Natural killer cell (primary cell): Measurements from ENCODE around the gene GNG10. TPM values are rescaled to one million over a fixed set of nuclear protein-coding genes. Genes with fewer than 3 reads are reported as not detected.

Experiments used
- ATAC-seq, 3 donors: fragments of 150-1000 bp in 2 of 3; fragments of 200-7000 bp in 1 of 3; cut with Tn5 transposase; 1 replicate in 1 of 3; 2 replicates in 2 of 3; pipeline ENCODE4 v1.10.0; 2021; ENCODE audit warnings: mild to moderate bottlenecking in 2 of 3, moderate library complexity in 2 of 3
- DNase-seq, 2 donors: peaks; one replicate each; pipeline versions ENCODE4 v3.0.0 to v3.0.0-alpha.2; 2013 to 2021; ENCODE audit warnings: mixed read lengths in 1 of 2
- H3K27ac ChIP-seq: one replicate; pipeline ENCODE4 v1.5.1; 2013; ENCODE audit warnings: mild to moderate bottlenecking, low read length
- H3K27me3 ChIP-seq: one replicate; pipeline ENCODE4 v1.6.1; 2013; ENCODE audit warnings: low read length; ENCODE audit not compliant: control insufficient read depth, insufficient read depth
- H3K36me3 ChIP-seq: one replicate; pipeline ENCODE4 v1.6.1; 2013; ENCODE audit warnings: low read length; ENCODE audit not compliant: control insufficient read depth, insufficient read depth
- H3K4me1 ChIP-seq: one replicate; pipeline ENCODE4 v1.6.1; 2013; ENCODE audit warnings: low read length; ENCODE audit not compliant: control insufficient read depth, insufficient read depth
- H3K4me3 ChIP-seq: one replicate; pipeline ENCODE4 v1.5.1; 2013; ENCODE audit warnings: low read length
- H3K9me3 ChIP-seq: one replicate; pipeline ENCODE4 v1.6.1; 2013; ENCODE audit warnings: low read length; ENCODE audit not compliant: control insufficient read depth, insufficient read depth
- H3K27ac Mint-ChIP-seq, 2 donors: one replicate each; pipeline ENCODE4 v1.8.0; 2022; ENCODE audit warnings: mild to moderate bottlenecking in 2 of 2, mixed read lengths in 2 of 2, moderate library complexity in 1 of 2
- H3K27me3 Mint-ChIP-seq, 2 donors: one replicate each; pipeline ENCODE4 v1.8.0; 2022; ENCODE audit warnings: low read depth in 2 of 2, mixed read lengths in 2 of 2
- H3K36me3 Mint-ChIP-seq: one replicate; pipeline ENCODE4 v1.8.0; 2022; ENCODE audit warnings: mixed read lengths
- H3K4me1 Mint-ChIP-seq, 2 donors: one replicate each; pipeline ENCODE4 v1.8.0; 2022; ENCODE audit warnings: mixed read lengths in 2 of 2
- H3K4me3 Mint-ChIP-seq: one replicate; pipeline ENCODE4 v1.8.0; 2022; ENCODE audit warnings: mild to moderate bottlenecking, moderate library complexity, mixed read lengths
- H3K9me3 Mint-ChIP-seq, 2 donors: one replicate each; pipeline ENCODE4 v1.8.0; 2022; ENCODE audit warnings: mixed read lengths in 2 of 2
- WGBS: methylation state at CpG from one replicate; pipeline ENCODE4 v1.1.7; 2013; ENCODE audit warnings: missing lambda C conversion rate; ENCODE audit not compliant: insufficient coverage; 5-methylcytosine and 5-hydroxymethylcytosine counted together
- intact Hi-C: fragments of 100-400 bp; cut with micrococcal nuclease; formaldehyde crosslinking; loops from one replicate; pipeline ENCODE4 v1.14.2; 2022
- total RNA-seq, 4 donors: library from RNA; stranded (reverse); fragments of 120-200 nt in 1 of 4; gene quantifications; one replicate each; pipeline versions ENCODE4 v1.2.3 to v1.2.4, GENCODE V29; 2013 to 2022
- TF ChIP-seq, protein P1 (sequence below): fragments of 200-600 bp; IDR thresholded peaks from one replicate; pipeline ENCODE4 v1.8.0; 2022; ENCODE audit warnings: antibody characterized with exemption

The GNG10 gene
- total RNA-seq, 3 donors from 2014 or later (not counting 1 experiment from before 2014, with no cell fraction given), result 5.6 to 6.9 (median 6.0) TPM

DNA sequence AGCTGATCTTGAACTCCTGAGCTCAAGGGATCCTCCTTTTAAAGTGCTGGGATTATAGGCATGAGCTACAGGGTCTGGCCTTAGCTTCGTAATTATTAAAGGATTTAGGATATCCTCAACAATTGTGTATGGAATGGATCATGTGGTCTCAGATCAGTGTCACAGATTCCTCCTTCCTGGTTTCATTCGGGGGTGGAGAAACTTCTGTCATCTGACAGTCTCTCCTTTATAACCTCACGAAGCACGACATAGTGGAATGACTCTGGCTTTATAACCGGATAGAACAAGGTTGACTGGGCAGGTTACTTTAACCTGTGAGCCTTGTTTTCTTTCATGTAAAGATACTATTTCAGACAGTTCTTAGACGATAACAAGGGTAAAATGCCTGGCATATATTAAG lies 4.4 kb upstream of the GNG10 start:
- H3K4me1 ChIP-seq, result peaks cover 4% of the 10 kb centered on the region
- ATAC-seq (no peak), DNase-seq (no peak)
- no peaks in the 10 kb centered on the region for H3K9me3 Mint-ChIP-seq
- TF ChIP-seq, protein P1, sequence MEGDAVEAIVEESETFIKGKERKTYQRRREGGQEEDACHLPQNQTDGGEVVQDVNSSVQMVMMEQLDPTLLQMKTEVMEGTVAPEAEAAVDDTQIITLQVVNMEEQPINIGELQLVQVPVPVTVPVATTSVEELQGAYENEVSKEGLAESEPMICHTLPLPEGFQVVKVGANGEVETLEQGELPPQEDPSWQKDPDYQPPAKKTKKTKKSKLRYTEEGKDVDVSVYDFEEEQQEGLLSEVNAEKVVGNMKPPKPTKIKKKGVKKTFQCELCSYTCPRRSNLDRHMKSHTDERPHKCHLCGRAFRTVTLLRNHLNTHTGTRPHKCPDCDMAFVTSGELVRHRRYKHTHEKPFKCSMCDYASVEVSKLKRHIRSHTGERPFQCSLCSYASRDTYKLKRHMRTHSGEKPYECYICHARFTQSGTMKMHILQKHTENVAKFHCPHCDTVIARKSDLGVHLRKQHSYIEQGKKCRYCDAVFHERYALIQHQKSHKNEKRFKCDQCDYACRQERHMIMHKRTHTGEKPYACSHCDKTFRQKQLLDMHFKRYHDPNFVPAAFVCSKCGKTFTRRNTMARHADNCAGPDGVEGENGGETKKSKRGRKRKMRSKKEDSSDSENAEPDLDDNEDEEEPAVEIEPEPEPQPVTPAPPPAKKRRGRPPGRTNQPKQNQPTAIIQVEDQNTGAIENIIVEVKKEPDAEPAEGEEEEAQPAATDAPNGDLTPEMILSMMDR, result no peak
- no peaks in the 10 kb centered on the region for H3K27me3 ChIP-seq
- H3K4me3 ChIP-seq, result no peak overlapping the region
- no peaks in the 10 kb centered on the region for H3K36me3 Mint-ChIP-seq
- H3K36me3 ChIP-seq, result peaks cover 2% of the 10 kb centered on the region
- H3K4me3 Mint-ChIP-seq, result no peak overlapping the region
- H3K27ac ChIP-seq, result no peak overlapping the region
- no peaks in the 10 kb centered on the region for H3K27me3 Mint-ChIP-seq
- 96% methylated on average over 6 of the region's 6 CpGs for WGBS
- H3K4me1 Mint-ChIP-seq, result peaks cover 2 to 9% of the 10 kb centered on the region in 2 donors
- H3K9me3 ChIP-seq, result no peaks in the 10 kb centered on the region
- no peak overlapping the region for H3K27ac Mint-ChIP-seq
- intact Hi-C loops, result no loop called here

DNA sequence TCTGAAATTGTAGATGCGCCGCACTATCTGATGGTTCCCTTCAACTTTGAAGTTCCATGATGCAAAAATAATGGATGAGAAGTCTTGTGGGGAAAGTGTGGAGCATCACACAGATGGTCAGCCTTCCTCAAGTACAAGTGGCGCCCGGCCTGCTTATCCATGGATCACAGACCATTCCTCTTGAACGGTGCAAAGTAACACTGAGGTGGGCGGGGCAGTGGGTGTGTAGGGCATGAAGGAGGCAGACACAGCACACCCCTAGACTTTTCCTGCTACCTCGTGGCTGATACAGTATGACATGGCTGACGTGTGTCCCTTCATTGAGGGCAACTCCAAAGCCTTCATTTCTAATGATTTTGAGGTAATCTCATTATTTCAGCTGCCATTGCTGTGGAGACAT lies 2.5 kb upstream of the GNG10 start:
- Mint-ChIP-seq H3K4me1 (peaks cover 15 to 25% of the 10 kb centered on the region in 2 donors), H3K9me3 (no peaks in the 10 kb centered on the region), H3K27me3 (no peaks in the 10 kb centered on the region), H3K4me3 (no peak overlapping the region), H3K36me3 (no peaks in the 10 kb centered on the region), H3K27ac (no peak overlapping the region)
- WGBS, result 81% methylated on average over 8 of the region's 8 CpGs
- H3K36me3 ChIP-seq, result peaks cover 2% of the 10 kb centered on the region
- H3K27ac ChIP-seq, result no peak overlapping the region
- TF ChIP-seq, protein P1, result no peak
- ATAC-seq (no peak), DNase-seq (no peak)
- no peaks in the 10 kb centered on the region for H3K9me3 ChIP-seq
- peaks cover 19% of the 10 kb centered on the region for H3K4me1 ChIP-seq
- no peak overlapping the region for H3K4me3 ChIP-seq
- intact Hi-C loops, result no loop called here
- no peaks in the 10 kb centered on the region for H3K27me3 ChIP-seq

DNA sequence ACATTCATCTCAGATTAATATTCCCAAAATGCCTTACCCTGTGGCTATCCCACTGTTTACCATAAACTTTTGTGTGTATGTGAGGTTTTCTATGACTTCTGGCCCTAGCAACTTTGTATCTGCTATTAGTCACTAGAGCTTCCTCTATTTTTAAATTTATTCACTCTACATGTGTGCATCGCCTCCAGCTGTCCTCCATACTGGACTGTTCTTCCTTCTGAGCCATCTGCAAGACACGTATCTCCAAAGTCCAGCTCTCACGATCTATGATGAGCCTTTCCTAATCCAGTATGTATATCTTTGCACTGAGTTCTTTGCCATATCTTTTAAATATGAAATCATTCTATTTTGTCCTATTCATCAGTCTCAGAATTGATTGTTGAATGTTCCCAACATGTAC lies 1.7 kb upstream of the GNG10 start:
- Histone ChIP-seq H3K9me3 (no peaks in the 10 kb centered on the region), H3K27ac (no peak overlapping the region), H3K4me3 (no peak overlapping the region), H3K27me3 (no peaks in the 10 kb centered on the region), H3K4me1 (peaks cover 19% of the 10 kb centered on the region), H3K36me3 (no peaks in the 10 kb centered on the region)
- ATAC-seq (no peak), DNase-seq (no peak)
- H3K9me3 Mint-ChIP-seq, result no peaks in the 10 kb centered on the region
- no peak overlapping the region for H3K4me3 Mint-ChIP-seq
- 94% methylated on average over 3 of the region's 3 CpGs for WGBS
- TF ChIP-seq, protein P1, result no peak
- H3K27me3 Mint-ChIP-seq, result no peaks in the 10 kb centered on the region
- no peaks in the 10 kb centered on the region for H3K36me3 Mint-ChIP-seq
- intact Hi-C loops, result no loop called here
- peaks cover 19 to 30% of the 10 kb centered on the region in 2 donors for H3K4me1 Mint-ChIP-seq
- H3K27ac Mint-ChIP-seq, result no peak overlapping the region
